CD8-positive, alpha-beta memory T cell (primary cell): ENCODE data around the gene RUNDC3A. TPM values are rescaled to one million over a fixed set of nuclear protein-coding genes. Genes with fewer than 3 reads are reported as not detected.
"Not testable (repeated sequence)": the region's sequence is repeated elsewhere in the genome, so short reads cannot be mapped to it uniquely, and the experiment has no call there.

Experiments used
- CTCF ChIA-PET: fragments of 350-600 bp; sonication (Branson Sonifier 250); formaldehyde crosslinking; loops from one replicate; lab custom pipeline; 2021; ENCODE audit warnings: antibody characterized with exemption; lab: Charles Lee
- POLR2A ChIA-PET: fragments of 350-600 bp; sonication (Branson Sonifier 250); formaldehyde crosslinking; loops from one replicate; lab custom pipeline; 2021; ENCODE audit warnings: antibody characterized with exemption; lab: Charles Lee
- DNase-seq, 5 donors: peaks; one replicate each; pipeline versions ENCODE4 v3.0.0 to v3.0.0-alpha.2; 2020 to 2022; ENCODE audit warnings: mixed read lengths in 1 of 5
- H3K27ac ChIP-seq: one replicate; pipeline ENCODE4 v1.7.0; 2013; ENCODE audit warnings: low read depth, mild to moderate bottlenecking, low read length, moderate library complexity
- H3K27me3 ChIP-seq: 2 replicates; pipeline ENCODE4 v1.7.0; 2013; ENCODE audit warnings: low read length, mild to moderate bottlenecking; ENCODE audit not compliant: insufficient read depth, poor library complexity, severe bottlenecking
- H3K36me3 ChIP-seq: 2 replicates; pipeline ENCODE4 v1.7.0; 2013; ENCODE audit warnings: mild to moderate bottlenecking, low read length, moderate library complexity; ENCODE audit not compliant: insufficient read depth
- H3K4me1 ChIP-seq: 2 replicates; pipeline ENCODE4 v1.7.0; 2013; ENCODE audit warnings: mild to moderate bottlenecking, low read length, moderate library complexity; ENCODE audit not compliant: insufficient read depth
- H3K4me3 ChIP-seq: 2 replicates; pipeline ENCODE4 v1.7.0; 2013; ENCODE audit warnings: mild to moderate bottlenecking, low read length
- H3K9me3 ChIP-seq: 2 replicates; pipeline ENCODE4 v1.7.0; 2013; ENCODE audit warnings: mild to moderate bottlenecking, low read length
- H3K27ac Mint-ChIP-seq, 8 donors: one replicate each; pipeline ENCODE4 v1.8.0; 2020 to 2021; ENCODE audit warnings: mixed read lengths in 8 of 8, mild to moderate bottlenecking in 6 of 8, inconsistent platforms in 3 of 8, moderate library complexity in 3 of 8
- H3K27me3 Mint-ChIP-seq, 2 donors: one replicate each; pipeline ENCODE4 v1.8.0; 2020 to 2021; ENCODE audit warnings: mixed read lengths in 2 of 2, mild to moderate bottlenecking in 1 of 2, moderate library complexity in 1 of 2
- H3K36me3 Mint-ChIP-seq, 3 donors: one replicate each; pipeline ENCODE4 v1.8.0; 2020 to 2021; ENCODE audit warnings: mixed read lengths in 3 of 3, inconsistent platforms in 1 of 3, mild to moderate bottlenecking in 1 of 3
- H3K4me1 Mint-ChIP-seq, 3 donors: one replicate each; pipeline ENCODE4 v1.8.0; 2020 to 2021; ENCODE audit warnings: mixed read lengths in 3 of 3, inconsistent platforms in 1 of 3, mild to moderate bottlenecking in 1 of 3
- H3K4me3 Mint-ChIP-seq, 7 donors: one replicate each; pipeline ENCODE4 v1.8.0; 2020 to 2021; ENCODE audit warnings: mixed read lengths in 7 of 7, mild to moderate bottlenecking in 6 of 7, moderate library complexity in 4 of 7, inconsistent platforms in 2 of 7
- H3K9me3 Mint-ChIP-seq, 5 donors: one replicate each; pipeline ENCODE4 v1.8.0; 2020 to 2022; ENCODE audit warnings: mixed read lengths in 5 of 5, mild to moderate bottlenecking in 3 of 5, moderate library complexity in 2 of 5, inconsistent platforms in 1 of 5
- polyA plus RNA-seq: library from polyadenylated mRNA; unstranded; fragments of 300-500 nt; fragmentation: Illumina TruSeq; gene quantifications from one replicate; pipeline ENCODE4 v1.2.3, GENCODE V29; 2021
- total RNA-seq, 2 experiments: library from RNA; stranded (reverse); gene quantifications; one replicate each; pipeline ENCODE4 v1.2.3, GENCODE V29; 2021

The RUNDC3A gene
- total and polyA plus RNA-seq, 3 experiments from 2014 or later: not detected

- Histone ChIP-seq H3K4me3 (peak overlapping the region; percentile 53), H3K27me3 (no peaks in the 10 kb centered on the region), H3K9me3 (no peaks in the 10 kb centered on the region), H3K4me1 (no peaks in the 10 kb centered on the region), H3K27ac (peak overlapping the region; percentile 43), H3K36me3 (no peaks in the 10 kb centered on the region)
- H3K4me1 Mint-ChIP-seq: peaks cover 0 to 7% (median 3%) of the 10 kb centered on the region in 3 donors
- H3K36me3 Mint-ChIP-seq: no peaks in the 10 kb centered on the region
- ChIA-PET CTCF (interaction anchor here (0.6 to 5.6 kb wide), 13 partner anchors 9 to 1046 kb away, joined by 3 to 31 read pairs (median 4); partner anchors contain the start of genes GRN and ITGA2B), POLR2A (interaction anchor here (0.5 to 1.7 kb wide), 2 partner anchors 9 to 68 kb away, joined by 3 to 15 read pairs; no protein-coding TSS in a partner anchor)
- no peaks in the 10 kb centered on the region for H3K9me3 Mint-ChIP-seq
- peak overlapping the region in 1 of 8 donors; percentile 78 for H3K27ac Mint-ChIP-seq
- no peak for DNase-seq
- peak overlapping the region; percentile 20 to 87 (median 74) for H3K4me3 Mint-ChIP-seq
- peaks cover 26 to 42% of the 10 kb centered on the region in 2 donors for H3K27me3 Mint-ChIP-seq
Observed at GRCh38 chr17:44362949-44363612, 54.7 kb downstream of the RUNDC3A start.

GRCh38 chr17:44363613-44364159 lies 55.3 kb downstream of the RUNDC3A start, which contains the start of gene FAM171A2:
Gene FAM171A2 (minus strand): TSS chr17:44363853. CDS start chr17:44363714, 139 bp downstream.
- Mint-ChIP-seq H3K4me1 (peaks cover 0 to 7% (median 3%) of the 10 kb centered on the region in 3 donors), H3K27ac (peak within 1 kb of the TSS in 2 of 8 donors; percentile 56 to 78), H3K9me3 (no peaks in the 10 kb centered on the region), H3K27me3 (peaks cover 26 to 45% of the 10 kb centered on the region in 2 donors), H3K36me3 (no peaks in the 10 kb centered on the region), H3K4me3 (peak within 1 kb of the TSS; percentile 20 to 88 (median 79))
- no peaks in the 10 kb centered on the region for H3K4me1 ChIP-seq
- H3K9me3 ChIP-seq: no peaks in the 10 kb centered on the region
- H3K4me3 ChIP-seq: peak within 1 kb of the TSS; percentile 53
- ChIA-PET CTCF (interaction anchor here (0.6 to 5.6 kb wide), 12 partner anchors 9 to 1045 kb away, joined by 3 to 31 read pairs (median 4); partner anchors contain the start of genes GRN and ITGA2B), POLR2A (interaction anchor here (0.5 to 1.7 kb wide), 2 partner anchors 10 to 68 kb away, joined by 3 to 15 read pairs; no protein-coding TSS in a partner anchor)
- no peaks in the 10 kb centered on the region for H3K36me3 ChIP-seq
- H3K27ac ChIP-seq: peak within 1 kb of the TSS; percentile 43
- peak; percentile 61 to 76 (median 64) for DNase-seq
- H3K27me3 ChIP-seq: no peaks in the 10 kb centered on the region

GRCh38 chr17:44365051-44365450 lies 56.6 kb downstream of the RUNDC3A start:
- Mint-ChIP-seq H3K27me3 (peaks cover 32 to 54% of the 10 kb centered on the region in 2 donors), H3K4me3 (peak overlapping the region in 4 of 7 donors; percentile 33 to 79 (median 56)), H3K4me1 (peaks cover 7 to 10% (median 8%) of the 10 kb centered on the region in 3 donors)
- H3K36me3 ChIP-seq, H3K36me3 Mint-ChIP-seq, H3K9me3 ChIP-seq, H3K4me3 ChIP-seq, POLR2A ChIA-PET, DNase-seq, H3K27ac Mint-ChIP-seq, H3K27ac ChIP-seq, H3K27me3 ChIP-seq, H3K4me1 ChIP-seq, H3K9me3 Mint-ChIP-seq: not testable (repeated sequence)
- CTCF ChIA-PET: interaction anchor here (0.7 to 1.1 kb wide), 2 partner anchors 34 to 229 kb away, joined by 3 read pairs; no protein-coding TSS in a partner anchor

- H3K4me1 Mint-ChIP-seq: peaks cover 7 to 10% (median 8%) of the 10 kb centered on the region in 3 donors
- no peaks in the 10 kb centered on the region for H3K9me3 Mint-ChIP-seq
- Histone ChIP-seq H3K4me3 (no peak overlapping the region), H3K4me1 (no peaks in the 10 kb centered on the region), H3K36me3 (no peaks in the 10 kb centered on the region), H3K27ac (no peak overlapping the region), H3K9me3 (no peaks in the 10 kb centered on the region), H3K27me3 (no peaks in the 10 kb centered on the region)
- H3K4me3 Mint-ChIP-seq: peak overlapping the region in 1 of 7 donors; percentile 52
- H3K36me3 Mint-ChIP-seq: no peaks in the 10 kb centered on the region
- no peak for DNase-seq
- H3K27me3 Mint-ChIP-seq: peaks cover 23 to 52% of the 10 kb centered on the region in 2 donors
- ChIA-PET POLR2A (no interaction called here), CTCF (interaction anchor here (1.8 kb wide), 1 partner anchor 22 kb away, joined by 6 read pairs; the partner anchor contains the start of gene GRN)
- H3K27ac Mint-ChIP-seq: no peak overlapping the region
Observed at GRCh38 chr17:44367231-44367979, 59.0 kb downstream of the RUNDC3A start.

Other genes starting within 250 kb of the RUNDC3A start
- 10 to 100 TPM; 79.9 to 81.9 TPM for gene LSM12, start 241.9 kb upstream of the RUNDC3A start, total RNA-seq
- gene LSM12, start 241.9 kb upstream of the RUNDC3A start, polyA plus RNA-seq: 80.7 TPM
- gene G6PC3, start 237.9 kb upstream of the RUNDC3A start, total RNA-seq: 10 to 100 TPM; 37.1 to 38.3 TPM
- 27.0 TPM for gene G6PC3, start 237.9 kb upstream of the RUNDC3A start, polyA plus RNA-seq
- gene HDAC5, start 185.0 kb upstream of the RUNDC3A start, total RNA-seq: 10 to 100 TPM; 22.7 to 24.2 TPM
- 38.1 TPM for gene HDAC5, start 185.0 kb upstream of the RUNDC3A start, polyA plus RNA-seq
- 10 to 100 TPM; 16.2 to 16.5 TPM for gene HROB, start 166.7 kb upstream of the RUNDC3A start, total RNA-seq
- gene HROB, start 166.7 kb upstream of the RUNDC3A start, polyA plus RNA-seq: not detected
- gene ASB16, start 137.9 kb upstream of the RUNDC3A start, total RNA-seq: under 1 TPM in 1 of 2 experiments, not detected in 1; 0.11 TPM
- gene ASB16, start 137.9 kb upstream of the RUNDC3A start, polyA plus RNA-seq: 0.10 TPM
- 10 to 100 TPM; 20.8 to 22.5 TPM for gene TMUB2, start 121.6 kb upstream of the RUNDC3A start, total RNA-seq
- gene TMUB2, start 121.6 kb upstream of the RUNDC3A start, polyA plus RNA-seq: 37.5 TPM
- gene ATXN7L3, start 108.7 kb upstream of the RUNDC3A start, total RNA-seq: 100 to 1,000 TPM in 1 of 2 experiments, 10 to 100 TPM in 1; 96.6 to 111 TPM
- 15.4 TPM for gene ATXN7L3, start 108.7 kb upstream of the RUNDC3A start, polyA plus RNA-seq
- 100 to 1,000 TPM; 186 to 199 TPM for gene UBTF, start 88.9 kb upstream of the RUNDC3A start, total RNA-seq
- 78.0 TPM for gene UBTF, start 88.9 kb upstream of the RUNDC3A start, polyA plus RNA-seq
- not detected for gene SLC4A1, start 40.5 kb upstream of the RUNDC3A start, total RNA-seq
- not detected for gene SLC4A1, start 40.5 kb upstream of the RUNDC3A start, polyA plus RNA-seq
- 100 to 1,000 TPM; 159 to 174 TPM for gene SLC25A39, start 16.2 kb downstream of the RUNDC3A start, total RNA-seq
- 133 TPM for gene SLC25A39, start 16.2 kb downstream of the RUNDC3A start, polyA plus RNA-seq
- gene GRN, start 36.7 kb downstream of the RUNDC3A start, total RNA-seq: 10 to 100 TPM; 48.7 to 50.3 TPM
- 56.4 TPM for gene GRN, start 36.7 kb downstream of the RUNDC3A start, polyA plus RNA-seq
- gene FAM171A2, start 55.3 kb downstream of the RUNDC3A start, total RNA-seq: under 1 TPM; 0.33 to 0.35 TPM
- gene FAM171A2, start 55.3 kb downstream of the RUNDC3A start, polyA plus RNA-seq: 0.28 TPM
- gene ITGA2B, start 81.0 kb downstream of the RUNDC3A start, total RNA-seq: under 1 TPM in 1 of 2 experiments, not detected in 1; 0.31 TPM
- gene ITGA2B, start 81.0 kb downstream of the RUNDC3A start, polyA plus RNA-seq: 0.12 TPM
- 10 to 100 TPM; 41.6 to 43.3 TPM for gene GPATCH8, start 194.8 kb downstream of the RUNDC3A start, total RNA-seq
- 73.3 TPM for gene GPATCH8, start 194.8 kb downstream of the RUNDC3A start, polyA plus RNA-seq
- under 1 TPM in 1 of 2 experiments, not detected in 1; 0.11 TPM for gene FZD2, start 248.9 kb downstream of the RUNDC3A start, total RNA-seq
- gene FZD2, start 248.9 kb downstream of the RUNDC3A start, polyA plus RNA-seq: not detected